ENCODE results near the gene DMAP1.

DMAP1 gene

GRCh38 chr1:44256762-44257554 lies 43.7 kb downstream of the DMAP1 start:
- DNase-seq, result no peak

- DNase-seq, result no peak
These were observed 45.8 kb downstream of the DMAP1 start for GRCh38 chr1:44259090-44259489.

GRCh38 chr1:44260792-44261170 lies 47.5 kb downstream of the DMAP1 start:
- no peak for DNase-seq

- no peak for DNase-seq
These were observed 48.0 kb downstream of the DMAP1 start for GRCh38 chr1:44261171-44261817.

DNA sequence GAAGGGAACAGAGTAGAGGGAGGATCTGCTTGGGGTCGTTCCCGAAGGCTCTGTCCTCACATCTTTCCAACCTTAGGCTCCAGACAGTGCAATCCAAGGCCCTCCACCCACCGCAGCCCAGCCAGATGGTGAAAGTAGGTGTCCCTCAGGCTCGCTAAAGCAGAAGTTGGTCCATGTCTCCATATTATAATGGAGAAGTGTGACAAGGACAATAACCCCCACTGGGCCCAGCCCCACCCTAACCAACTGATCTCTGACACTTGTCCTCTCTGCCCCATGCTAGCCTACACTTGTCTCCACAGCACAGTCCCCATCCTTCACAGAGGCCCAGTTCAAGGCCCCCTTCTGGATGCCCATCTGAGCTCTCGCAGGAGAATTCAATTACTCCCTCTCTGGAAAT lies 48.7 kb downstream of the DMAP1 start:
- no peak for DNase-seq

DNA sequence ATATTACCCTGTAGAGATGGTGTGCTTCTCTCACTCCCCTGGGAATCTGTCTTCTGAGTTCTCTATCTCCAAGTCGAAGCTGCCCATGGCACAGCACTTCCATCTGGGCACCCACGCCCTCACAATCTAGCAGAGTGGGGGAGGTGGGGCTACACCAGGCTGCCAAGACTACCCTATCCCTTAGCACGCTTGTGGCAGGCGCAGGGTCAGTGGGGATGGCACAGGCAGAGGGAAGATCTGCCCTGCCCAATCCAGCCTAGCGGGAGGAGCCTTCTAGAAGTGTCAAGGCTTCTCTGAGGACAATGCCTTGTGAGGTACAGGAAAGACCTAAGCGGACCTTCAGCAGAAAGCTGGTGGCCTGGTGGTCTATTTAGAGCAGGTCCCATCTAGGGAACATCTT lies 49.1 kb downstream of the DMAP1 start:
- no peak for DNase-seq

- DNase-seq, result no peak
These were observed 49.7 kb downstream of the DMAP1 start for GRCh38 chr1:44262816-44263567.

- peak; percentile 7 for DNase-seq
These were observed 50.5 kb downstream of the DMAP1 start for GRCh38 chr1:44263568-44264450.

DNA sequence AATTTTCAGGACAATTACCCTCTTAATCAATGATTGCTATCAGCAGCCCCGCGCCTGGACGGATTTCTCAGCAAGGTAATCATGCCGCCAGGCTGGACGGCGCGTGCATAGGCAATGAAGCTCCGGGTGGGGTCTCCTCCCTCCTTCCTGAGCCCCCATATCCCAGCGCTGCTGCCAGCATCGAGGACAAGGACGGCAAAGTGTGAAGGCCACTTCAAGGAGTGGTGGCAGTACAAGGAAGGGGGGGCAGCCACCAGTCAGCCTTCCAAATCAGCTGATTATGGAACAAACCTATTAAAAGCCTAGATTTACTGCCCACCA lies 51.1 kb downstream of the DMAP1 start:
- no peak for DNase-seq

GRCh38 chr1:44265656-44266358 lies 52.5 kb downstream of the DMAP1 start:
- no peak for DNase-seq

DNA sequence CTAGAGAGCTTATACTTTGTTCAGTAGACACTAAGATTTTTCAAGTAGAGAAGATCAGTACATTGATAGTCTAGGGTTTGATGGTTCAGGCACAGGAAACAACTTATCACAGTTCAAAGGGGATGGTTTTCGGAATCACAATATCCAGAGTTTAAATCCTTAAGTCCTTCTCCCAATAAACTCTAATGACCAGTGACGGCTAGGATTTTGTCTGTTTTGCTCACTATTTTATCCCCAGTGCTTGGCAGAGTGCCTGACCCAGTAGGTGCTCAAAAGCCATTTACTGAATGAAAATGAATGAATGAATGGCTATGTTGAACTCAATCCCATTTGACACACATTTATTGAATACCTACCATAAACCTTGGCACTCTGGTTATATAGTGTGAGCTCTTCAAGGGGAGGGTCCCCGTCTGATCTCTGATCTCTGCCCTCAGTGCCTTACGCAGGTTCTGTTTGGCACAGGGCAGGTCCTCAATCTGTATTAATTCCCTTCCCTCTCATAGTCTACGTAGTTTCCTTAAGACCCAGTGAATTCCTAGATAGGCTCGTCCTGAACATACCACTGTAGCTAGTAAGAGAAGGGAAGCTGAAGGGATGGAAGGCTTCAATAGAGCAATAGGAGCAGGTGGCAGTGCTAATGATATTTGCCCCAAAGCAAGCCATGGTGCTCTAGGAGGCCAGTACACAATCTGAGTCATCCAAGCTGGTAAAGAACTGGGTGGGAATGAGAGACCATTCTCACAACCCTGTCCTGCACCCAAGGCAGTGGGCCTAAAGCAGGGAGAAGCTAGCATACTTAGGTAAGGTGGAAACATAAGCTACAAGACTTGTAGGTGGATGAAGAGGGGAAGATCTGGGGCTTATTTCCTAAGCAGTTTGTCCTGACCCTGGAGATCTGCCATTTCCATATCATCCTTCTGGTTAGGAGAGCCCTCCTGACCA lies 53.4 kb downstream of the DMAP1 start:
- DNase-seq, result no peak

DNA sequence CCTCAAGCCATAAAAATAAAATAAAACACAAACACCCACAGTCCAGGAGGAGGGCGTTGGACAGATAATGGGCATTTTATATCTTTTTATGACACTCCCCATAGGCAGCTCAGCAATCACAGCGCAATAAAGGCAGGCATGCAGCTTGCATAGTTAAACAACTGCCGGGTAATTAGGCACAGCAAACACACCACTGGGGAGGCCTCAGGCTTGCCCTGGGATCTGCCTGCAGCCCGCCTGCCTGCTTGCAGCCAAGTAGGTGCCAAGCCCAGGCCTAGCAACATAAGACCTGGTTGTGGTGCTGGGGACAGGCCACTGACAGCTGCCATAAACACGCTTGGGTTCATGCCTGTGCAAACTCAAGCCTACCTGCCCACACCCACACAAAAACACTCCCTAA lies 54.2 kb downstream of the DMAP1 start:
- DNase-seq, result no peak

DNA sequence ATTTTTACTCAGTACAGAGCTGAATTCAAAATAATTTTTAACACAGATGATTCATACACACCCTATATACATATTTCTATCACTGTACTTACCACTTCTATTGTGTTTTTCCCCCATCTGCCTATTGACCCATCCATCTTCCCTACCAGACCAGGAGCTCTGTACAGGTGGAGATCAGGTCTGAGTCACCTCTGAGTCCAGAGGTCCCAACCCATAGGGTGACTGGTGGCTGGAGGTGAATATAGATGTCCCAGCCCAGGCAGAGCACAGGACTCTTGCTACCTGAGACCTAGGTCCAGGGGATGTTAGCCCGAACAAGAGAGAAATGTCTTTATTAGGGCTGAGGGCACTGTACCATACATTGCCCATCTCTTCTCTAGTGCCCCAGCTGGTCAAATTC lies 54.8 kb downstream of the DMAP1 start:
- no peak for DNase-seq
